DMS53 treated with DMSO at 0.1 percent for 48 hours (cell line): ENCODE data around the gene RALGAPA2.
A peak's percentile ranks its signal among the peaks of the same experiment; 100 is the strongest.

ENCODE experiments used
- DNase-seq: peaks from one replicate; lab custom pipeline; 2025; ENCODE audit not compliant: unreplicated experiment; lab: John Stamatoyannopoulos, UW

Gene RALGAPA2

DNA sequence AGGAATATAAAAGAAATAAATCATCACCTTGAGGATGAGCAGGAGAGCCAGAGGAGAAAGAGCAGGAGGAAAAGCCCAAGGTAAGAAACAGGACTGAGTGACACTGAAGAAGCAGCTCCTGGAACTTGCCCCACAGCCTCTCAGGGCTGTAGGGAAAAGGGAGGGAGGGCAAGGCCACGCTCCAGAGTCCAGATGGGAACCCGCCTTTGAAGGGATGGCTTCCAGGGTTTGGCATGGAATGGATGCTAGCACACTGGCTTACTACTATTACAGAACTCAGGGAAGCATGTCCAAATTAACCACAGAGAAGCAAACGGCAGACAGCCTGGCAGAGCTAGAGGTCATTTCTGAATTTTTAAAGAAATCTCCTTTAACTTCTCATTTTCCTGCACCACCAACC, 26.8 kb downstream of the RALGAPA2 start:
- no peak for DNase-seq

DNA sequence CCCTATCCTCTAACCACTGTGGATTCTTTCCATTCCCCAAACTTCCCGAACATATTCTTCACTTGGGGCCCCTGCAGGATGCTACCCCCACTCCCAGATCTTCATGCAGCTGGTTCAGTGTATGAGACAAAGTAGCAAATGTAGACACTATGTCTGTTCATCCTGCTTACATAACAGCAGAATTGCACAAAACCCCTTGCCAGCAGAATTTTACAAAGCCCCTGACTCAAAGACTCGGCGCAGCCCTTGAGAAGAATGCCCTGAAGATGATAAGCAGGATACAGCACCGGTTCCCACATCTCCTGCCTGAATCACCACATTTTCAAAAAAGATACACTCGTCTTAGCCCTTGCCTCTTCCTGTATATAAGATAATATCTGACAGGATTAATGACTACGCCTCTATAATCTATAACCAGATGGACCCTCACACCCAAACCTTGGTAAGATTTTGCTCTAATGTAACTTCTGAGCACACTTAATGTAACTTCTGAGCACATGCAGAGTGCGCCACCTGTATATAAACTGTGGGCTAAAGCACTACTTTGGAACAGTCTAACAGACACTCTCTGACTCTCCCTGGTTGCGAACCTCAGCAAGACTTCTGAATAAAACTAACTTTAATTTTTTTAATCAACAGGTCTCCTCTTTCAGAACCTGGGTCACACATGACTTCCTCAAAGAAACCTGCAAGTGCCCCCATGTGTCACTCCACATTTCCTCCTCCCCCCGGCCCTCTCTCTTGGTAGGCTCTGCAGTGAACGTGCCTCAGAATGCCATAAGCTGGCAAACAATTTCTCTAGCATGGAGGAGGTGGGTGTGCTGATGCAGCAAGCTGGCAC, 28.7 kb downstream of the RALGAPA2 start:
- DNase-seq, result no peak

DNA sequence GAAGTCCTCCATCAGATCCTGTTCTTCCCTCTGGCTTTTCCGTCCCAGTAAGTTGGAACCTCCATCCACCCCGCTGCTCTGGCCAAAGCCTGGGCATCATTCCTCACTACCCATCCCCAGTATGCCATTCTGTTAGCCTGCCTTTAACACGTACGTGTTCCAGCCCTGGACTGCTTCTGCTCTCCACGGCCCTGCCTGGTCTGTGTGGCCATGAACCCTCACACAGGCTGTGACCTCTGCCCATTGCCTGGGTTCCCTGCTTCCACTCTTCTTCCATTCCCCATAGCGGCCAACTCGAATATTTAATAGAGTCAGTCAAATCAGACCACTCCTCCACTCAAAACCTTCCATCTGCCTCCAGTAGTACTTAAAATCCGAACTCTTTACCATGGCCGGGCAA, 29.4 kb downstream of the RALGAPA2 start:
- no peak for DNase-seq

DNA sequence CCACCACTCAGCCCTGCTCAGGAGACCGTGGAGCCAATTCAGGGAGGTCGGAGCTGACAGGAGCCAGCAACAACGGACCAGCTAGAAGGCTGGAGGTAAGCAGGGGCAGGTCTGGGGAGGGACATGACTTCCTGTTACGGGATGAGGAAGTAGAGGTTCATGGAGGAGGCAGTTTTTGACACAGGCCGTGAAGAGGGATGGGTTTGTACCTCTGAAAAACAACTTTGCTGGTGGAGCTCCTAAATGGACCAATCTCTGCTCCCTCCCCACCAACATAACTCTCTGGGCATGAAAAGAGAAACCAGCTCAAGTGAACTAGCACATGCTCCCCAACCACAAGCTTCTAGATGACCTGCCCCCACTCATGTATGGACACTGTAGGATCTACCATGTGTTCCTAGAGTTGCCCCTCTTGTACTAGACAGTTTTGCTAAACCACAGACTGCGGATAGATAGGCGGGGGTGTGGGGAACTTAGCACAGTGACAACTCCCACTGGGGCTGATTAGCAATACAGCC, 31.4 kb downstream of the RALGAPA2 start:
- DNase-seq, result no peak

DNA sequence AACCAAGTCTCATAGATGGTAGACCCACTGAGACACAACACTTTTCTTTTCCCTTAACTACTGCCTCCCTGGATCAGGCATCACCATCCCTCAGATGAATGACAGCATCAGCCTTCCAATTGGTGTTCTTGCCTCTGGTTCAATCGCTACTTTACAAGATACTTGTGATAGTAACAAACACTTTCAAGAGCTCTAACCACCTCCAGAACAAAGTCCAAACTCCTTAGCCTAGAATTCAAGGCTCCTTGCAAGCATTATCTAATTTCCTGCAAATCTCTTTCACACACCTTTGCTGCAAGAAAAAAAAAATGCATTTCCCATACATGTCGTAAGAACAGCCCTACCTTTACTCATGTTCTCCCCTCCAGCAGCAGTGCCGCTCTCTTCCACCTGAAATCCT, 33.1 kb downstream of the RALGAPA2 start:
- DNase-seq, result no peak

DNA sequence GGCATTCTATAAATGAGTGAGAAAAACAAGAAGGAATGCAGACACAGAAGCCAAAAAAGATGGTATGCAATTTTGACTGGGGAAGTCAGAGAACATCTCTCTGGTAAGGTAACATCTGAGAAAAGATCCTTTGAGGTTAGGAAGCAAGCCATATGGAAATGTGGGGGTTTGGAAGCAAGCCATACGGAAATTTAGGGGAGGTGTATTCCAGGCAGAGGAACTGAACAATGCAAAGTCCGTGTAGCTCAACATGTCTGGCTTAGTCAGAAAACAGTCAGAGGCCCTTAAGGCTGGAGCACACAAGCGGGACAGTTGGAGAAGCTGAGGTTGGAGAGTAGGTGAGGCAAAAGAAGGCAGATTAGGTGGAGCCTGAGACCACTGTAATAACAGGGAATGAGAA, 35.3 kb downstream of the RALGAPA2 start:
- DNase-seq, result no peak

DNA sequence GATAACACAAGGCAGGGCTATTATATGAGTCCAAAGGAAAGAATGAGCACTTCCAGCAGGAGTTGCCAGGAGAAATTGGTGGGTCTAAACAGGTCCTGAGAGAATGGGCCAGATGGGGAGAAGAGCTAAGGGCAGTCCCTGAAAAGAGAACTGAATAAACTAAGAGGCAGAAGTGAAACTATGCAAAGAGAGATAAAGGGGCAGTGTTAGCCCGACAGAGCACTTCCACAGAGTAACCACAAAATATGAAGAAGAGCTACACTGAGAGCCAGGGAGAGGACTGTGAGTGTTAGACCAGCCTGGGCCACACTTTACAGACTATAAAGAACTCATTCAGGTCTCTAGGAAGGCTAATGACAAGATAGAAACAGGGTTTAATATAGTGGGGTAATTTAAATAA, 43.8 kb downstream of the RALGAPA2 start:
- DNase-seq, result no peak

DNA sequence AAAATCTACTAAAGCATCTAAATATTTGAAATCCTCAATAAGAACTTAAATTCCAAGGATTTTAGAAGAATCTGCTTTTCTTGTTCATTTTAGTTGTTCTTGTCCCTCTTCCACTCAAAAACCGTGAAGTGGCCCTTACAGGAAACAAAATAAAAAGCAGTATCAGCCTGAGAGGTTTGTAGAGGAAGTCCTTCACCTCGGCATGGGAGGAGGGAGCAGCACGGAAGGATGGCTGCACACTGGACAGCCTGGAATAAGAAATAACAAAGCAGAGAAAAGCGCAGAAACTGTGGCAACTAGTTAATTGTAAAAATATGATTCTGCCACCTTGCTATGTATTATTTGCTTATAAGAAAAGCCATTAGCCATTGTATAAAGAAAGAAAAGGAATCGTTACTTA, 46.1 kb downstream of the RALGAPA2 start:
- DNase-seq, result peak; percentile 26

DNA sequence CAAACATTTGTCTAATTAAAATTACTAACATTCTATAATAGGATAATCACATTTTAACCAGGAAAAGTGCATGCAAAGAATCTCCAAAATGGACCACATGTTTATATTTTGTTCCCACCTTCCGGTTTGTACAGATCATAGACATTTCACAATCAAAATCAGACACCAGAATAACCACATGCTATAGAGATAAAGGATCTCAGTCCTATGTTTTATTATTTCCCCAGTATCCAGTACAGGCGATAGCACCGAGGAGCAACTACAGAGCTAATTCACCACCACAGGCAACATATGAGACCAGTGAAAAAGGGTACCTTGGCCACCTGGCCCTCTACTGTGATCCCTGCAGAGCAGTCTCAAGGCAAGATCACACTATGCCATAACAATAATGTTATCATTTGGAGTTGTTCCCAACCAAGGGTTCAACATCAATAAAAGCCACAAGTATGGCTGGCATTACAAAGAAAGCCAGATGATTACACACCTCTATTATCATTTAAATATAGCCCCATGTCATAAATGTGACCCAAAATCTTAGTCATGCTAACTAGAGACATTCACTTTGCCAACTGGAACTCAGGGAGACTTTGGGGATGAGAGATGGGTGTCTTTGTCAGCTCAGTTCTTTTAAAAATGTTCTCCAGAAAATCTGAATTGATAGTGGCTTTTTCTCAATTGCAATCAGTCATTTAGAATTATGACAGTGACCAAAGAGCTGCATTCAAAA, 46.7 kb downstream of the RALGAPA2 start:
- no peak for DNase-seq

DNA sequence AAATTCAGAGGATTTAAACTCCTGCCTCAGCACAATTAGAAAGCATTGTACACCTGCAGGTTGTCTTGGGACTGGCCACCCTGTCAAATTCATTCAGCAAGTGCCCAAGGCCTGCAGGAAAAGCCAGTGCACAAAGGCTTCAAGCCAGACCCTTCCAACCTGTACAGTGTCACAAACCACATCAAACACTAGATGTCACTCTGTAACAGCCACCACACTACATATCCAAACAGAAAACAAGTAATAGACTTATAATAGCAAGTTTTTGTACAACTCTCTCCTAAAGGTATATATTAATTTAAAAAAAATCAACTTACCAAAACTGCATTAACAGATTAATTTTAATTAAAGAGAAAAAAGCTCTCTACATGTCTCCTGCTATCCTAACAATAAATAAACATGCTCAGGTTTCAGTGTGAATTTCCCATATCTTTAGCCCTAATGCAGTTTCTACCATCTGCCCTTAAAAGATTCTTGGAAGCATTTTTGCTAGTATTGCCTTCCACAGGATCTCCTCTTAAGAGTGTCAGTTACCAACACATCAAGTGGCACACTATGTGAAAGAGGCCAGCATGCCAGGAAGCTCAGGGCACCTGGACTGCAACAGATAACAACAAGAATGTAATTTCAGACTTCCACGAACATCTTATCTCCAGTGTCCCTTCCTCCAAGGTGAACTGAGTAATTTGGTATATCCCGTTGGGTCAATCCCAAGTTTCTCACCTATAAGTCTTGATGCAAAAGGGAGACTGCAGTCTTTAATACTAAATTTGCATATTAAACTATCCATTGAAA, 47.5 kb downstream of the RALGAPA2 start:
- peak; percentile 31 for DNase-seq

DNA sequence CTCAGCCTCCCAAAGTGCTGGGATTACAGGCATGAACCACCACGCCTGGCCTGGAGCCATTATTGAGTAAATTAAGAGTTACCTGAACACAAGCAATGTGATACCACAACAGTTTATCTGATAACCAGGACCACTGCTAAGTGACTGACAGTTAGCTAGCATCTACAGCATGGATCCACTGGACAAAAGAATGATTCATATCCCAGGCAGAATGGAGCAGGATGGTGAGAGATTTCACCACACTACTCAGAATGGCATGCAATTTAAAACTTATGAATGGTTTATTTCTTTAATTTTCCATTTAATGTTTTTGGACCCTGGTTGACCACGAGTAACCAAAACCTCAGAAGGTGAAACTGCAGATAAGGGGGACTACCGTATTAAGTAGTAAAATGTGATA, 48.6 kb downstream of the RALGAPA2 start:
- no peak for DNase-seq

DNA sequence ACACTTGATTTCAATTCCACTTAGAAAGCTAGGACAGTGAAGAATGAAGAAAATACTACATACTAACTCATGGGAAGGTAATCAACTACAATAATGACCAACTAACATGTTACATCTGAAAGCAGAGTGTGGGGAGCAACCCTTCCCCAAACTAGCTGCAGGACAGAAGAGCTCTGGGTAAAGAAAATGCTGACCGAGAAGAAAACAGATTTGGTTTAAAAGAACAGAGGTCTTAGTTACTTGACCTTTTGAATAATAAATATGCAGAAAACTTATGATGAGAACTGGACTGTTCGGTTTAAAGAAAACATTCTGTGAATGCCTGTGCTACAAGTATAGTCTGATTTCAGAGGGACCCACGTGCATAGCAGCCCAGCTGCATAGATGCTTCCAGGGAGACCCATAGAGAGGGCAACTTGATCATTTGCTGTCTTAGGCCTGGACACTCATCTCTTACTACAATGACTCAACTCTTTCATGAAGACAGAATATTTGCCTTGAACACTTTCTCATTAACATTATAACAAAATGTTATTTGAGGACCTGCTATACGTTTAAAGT, 53.5 kb downstream of the RALGAPA2 start:
- no peak for DNase-seq

DNA sequence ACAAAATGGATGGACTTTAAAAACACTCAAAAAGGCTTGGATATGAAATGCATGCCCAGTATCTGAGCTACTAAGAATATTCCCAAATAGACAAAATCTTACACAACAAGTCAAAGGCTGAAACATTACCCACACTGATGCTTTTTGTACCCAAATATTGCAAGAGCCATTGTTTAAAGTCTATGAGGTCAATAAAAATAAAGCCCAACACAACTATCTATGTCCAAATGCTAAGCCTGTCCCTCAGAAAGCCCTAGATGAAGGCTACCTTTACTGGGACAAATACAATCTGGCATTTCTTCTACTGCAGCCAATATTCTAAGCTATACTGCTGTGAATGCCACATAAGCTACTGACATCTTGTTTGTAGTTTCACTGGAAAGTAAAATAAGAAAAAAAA, 54.3 kb downstream of the RALGAPA2 start:
- no peak for DNase-seq

DNA sequence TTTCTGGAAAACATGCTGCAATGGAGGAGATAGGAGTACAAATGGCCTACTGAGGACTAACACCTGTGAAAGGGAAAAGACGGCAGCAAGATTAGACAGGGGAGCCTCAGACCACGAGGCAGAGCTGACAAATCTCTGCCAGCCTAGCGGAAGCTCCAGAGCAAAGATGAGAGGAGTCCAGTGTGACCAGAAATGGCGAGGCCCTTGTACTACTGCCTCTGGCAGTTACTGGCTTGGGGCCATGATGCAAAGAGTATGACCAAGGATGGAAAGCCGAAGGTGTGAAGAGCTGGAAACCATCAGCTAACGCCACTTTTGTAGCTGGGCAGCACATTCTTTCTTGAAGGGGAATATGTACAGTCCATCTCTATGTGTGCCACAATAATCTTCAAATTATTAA, 55.4 kb downstream of the RALGAPA2 start:
- DNase-seq, result no peak

DNA sequence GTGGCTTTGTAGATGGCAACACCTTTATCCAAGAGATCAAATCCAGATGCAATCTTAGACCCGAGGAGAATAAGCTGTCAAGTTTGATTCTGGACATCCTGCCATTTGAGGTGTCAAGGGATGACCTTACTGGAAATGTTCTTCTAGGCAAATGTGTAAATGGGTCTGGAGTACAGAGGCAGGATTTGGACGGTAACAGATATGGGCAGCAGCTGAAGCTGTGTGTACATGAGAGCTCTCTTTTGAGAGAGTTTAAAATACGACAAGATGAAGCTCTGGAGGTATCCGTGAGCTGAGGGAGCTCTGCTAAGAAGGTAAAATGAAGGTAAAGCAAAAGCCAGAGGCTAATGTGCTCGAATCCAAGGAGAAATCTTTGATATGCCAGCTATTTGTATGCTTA, 56.6 kb downstream of the RALGAPA2 start:
- DNase-seq, result no peak

DNA sequence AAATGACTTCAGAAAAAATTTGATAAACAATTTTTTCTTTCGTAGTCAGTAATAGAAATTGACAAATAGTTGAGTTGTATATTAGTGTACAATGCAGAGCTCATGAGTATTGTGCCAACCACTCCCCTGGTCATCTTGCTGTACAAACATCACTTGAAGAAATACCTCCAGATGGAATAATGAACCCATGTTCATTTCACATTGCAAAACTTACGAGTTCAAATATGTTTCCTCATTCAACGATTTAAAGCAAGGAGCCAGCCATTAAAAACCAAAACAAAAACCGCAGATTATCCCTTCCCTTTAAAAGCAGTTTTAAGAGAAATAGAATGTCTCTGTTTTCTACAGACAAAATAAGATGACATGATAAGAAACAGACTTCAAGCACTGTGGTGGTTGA, 62.5 kb downstream of the RALGAPA2 start:
- no peak for DNase-seq

DNA sequence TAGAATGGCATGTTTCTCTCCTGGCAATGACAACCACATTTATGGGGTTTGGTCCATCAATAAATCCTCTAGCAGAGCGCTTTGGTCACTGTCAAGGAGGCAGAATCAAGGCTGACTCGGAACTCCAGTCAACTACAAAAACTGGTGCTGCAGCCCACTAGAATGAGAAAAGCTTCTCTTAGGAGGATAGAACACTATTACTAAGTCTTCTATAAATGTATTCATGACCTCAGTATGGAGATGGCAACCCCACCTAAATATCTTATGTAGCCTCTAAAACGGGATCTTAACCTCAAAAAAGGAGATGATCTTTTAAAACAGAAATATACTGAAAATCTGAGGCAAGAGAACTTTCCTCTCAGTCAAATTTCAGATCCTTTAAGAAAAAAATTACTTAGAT, 68.5 kb downstream of the RALGAPA2 start:
- DNase-seq, result no peak

DNA sequence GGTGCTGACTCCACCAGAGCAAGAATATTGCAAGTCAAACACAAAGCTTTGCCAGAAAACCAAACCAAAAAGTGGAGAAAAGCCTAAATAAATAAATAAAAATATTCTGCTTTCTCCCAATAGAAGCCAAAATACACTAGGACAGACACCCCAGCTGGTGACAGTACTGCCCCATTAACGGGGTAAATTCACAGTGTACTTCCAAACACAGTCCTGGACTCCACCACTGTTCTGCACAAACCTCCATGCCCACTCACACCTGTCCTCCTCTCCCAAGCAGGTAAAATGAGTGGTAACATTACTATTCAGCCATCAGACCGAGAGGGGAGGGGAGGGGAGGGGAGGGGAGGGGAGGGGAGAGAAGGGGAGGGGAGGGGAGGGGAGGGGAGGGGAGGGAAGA, 70.7 kb downstream of the RALGAPA2 start:
- DNase-seq, result no peak

DNA sequence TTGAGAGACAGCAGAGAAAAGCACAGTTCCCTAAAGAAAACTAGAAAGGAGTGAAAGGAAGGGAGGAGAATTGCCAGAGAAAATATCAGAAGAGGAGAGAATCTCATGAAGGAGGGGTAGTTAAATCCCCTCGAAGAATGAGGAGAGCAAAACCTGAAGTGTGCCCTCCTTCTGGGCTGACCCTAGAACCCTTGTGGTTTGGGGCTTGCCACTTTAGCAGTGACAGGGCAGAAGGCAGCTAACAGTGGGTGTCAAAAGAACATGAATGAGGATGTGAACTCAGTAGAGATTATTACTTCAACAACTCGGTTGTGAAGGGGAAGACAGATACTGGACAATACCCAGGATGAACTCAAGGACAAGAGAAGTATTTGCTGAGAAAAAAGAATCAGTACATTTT, 73.6 kb downstream of the RALGAPA2 start:
- no peak for DNase-seq

DNA sequence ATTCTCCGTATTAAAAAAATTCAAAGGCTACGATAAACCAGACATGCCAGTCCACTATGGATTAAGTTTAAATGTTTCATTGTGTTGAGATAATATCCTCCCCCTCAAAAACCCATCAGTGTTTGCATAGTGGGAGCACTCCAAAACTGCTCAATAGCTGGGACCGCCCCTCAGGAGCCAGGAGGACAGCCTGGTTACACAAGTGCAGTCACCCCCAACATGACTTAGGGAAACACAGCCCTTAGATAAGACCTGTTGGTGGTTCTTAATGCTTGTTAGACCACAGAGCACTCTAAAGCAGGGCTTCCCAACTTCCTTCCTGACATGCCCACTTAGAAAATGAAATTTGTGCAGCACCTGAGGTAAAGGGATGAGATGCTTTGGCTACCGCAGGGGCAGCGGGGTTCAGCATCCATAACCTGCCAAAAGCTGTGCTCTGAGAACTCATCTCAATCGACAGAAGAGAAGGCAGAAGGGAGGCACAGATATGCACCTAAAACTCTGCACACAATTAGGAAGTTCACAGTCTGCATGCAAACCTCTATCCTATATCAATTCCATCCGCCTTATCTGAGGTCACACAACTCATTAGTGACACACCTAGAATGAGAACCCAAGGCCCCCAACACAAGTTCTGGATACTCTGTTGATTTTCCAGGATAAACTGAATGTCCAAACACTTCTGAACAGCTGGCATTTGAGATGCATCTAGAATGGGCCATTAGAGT, 74.3 kb downstream of the RALGAPA2 start:
- no peak for DNase-seq

DNA sequence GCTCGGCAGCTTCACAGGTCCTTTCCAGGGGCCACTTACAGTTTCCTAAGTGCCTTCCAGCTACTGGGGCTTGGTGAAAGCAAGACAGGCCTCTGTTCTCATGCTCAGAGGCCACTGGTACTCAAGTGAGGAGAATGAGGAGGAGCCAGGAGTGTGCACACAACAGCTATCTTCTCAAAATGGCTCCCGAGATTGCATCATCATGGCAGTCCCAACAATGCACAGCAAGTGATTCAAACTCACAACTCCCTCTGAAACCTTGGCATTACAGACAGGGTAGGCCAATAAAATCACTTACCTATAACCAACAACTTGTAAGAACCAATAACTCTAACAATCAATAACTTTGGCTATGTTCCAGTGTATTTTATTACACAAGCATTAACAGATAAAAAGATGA, 77.4 kb downstream of the RALGAPA2 start:
- no peak for DNase-seq
